ENCODE measurements around the gene TP53BP2. TPM values are rescaled to one million over a fixed set of nuclear protein-coding genes. Genes with fewer than 3 reads are reported as not detected.
"Not testable (repeated sequence)": the region's sequence is repeated elsewhere in the genome, so short reads cannot be mapped to it uniquely, and the experiment has no call there.

The TP53BP2 gene
- total and polyA plus RNA-seq, 11 donors, result 4.6 to 44.8 (median 22.3) TPM

GRCh38 chr1:223876590-223876989, 30.8 kb upstream of the TP53BP2 start:
- H3K36me3 ChIP-seq, result no peaks in the 10 kb centered on the region
- no peak for ATAC-seq
- intact Hi-C loops (cut with DNase I), result no loop called here

GRCh38 chr1:223873044-223873443, 27.3 kb upstream of the TP53BP2 start:
- TF ChIP-seq CTCF (IDR thresholded peaks at IDR 0.05) (no peak), POLR2A (IDR thresholded peaks at IDR 0.05) (no peak)
- H3K27ac ChIP-seq, result no peak overlapping the region
- peaks cover 0 to 3% (median 0%) of the 10 kb centered on the region in 12 donors for H3K9me3 ChIP-seq
- DNase-seq (no peak), ATAC-seq (no peak)
- H3K27me3 ChIP-seq, result no peaks in the 10 kb centered on the region
- no peaks in the 10 kb centered on the region for H3K4me1 ChIP-seq
- no peaks in the 10 kb centered on the region for H3K36me3 ChIP-seq
- intact Hi-C loops (cut with DNase I), result no loop called here
- 75 to 83% (median 81%) methylated on average over 5 of the region's 5 CpGs for WGBS, 4 donors
- H3K4me3 ChIP-seq, result no peak overlapping the region

More at GRCh38 chr1:223876590-223876989, 30.8 kb upstream of the TP53BP2 start:
- DNase-seq, result no peak
- no peak overlapping the region for H3K27ac ChIP-seq
- no peak overlapping the region for H3K4me3 ChIP-seq
- H3K27me3 ChIP-seq, result peaks cover 0 to 6% (median 0%) of the 10 kb centered on the region in 9 donors
- 65 to 85% (median 78%) methylated on average over 6 of the region's 6 CpGs for WGBS, 4 donors
- H3K4me1 ChIP-seq, result no peaks in the 10 kb centered on the region
- H3K9me3 ChIP-seq, result peaks cover 0 to 3% (median 0%) of the 10 kb centered on the region in 12 donors
- TF ChIP-seq POLR2A (IDR thresholded peaks at IDR 0.05), result no peak
- no peak for TF ChIP-seq CTCF (IDR thresholded peaks at IDR 0.05)

DNA sequence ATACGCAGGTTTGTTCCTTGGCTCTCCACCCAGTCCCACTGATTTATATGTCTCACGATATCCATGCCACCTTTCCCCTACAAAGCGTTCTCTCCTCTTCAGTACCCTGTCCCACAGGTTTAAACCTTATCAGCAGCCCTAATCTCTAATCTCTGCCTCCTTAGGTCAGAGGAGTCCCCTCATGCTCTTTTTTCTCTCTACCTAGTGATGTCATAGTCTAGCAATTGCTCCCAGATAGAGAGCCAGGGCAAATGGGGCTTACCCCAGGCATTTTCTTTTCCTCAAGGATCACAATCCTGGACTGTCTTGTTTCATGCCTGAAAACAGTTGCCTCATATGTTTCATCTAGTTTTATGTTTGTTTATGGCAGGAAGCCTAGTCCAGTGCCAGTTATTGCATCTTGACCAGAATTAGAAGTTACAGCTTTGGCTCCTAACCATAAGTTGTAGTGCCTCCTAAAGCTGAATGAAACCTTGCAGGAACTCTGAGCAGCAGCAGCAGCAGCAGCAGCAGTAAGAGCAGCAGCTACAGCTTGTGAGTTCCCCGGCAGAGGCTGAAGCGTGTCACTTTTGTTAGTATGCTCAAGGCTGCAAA, 26.7 kb upstream of the TP53BP2 start:
- no peak for TF ChIP-seq POLR2A (IDR thresholded peaks at IDR 0.05)
- no peak for TF ChIP-seq CTCF (IDR thresholded peaks at IDR 0.05)
- no peak for DNase-seq
- no peak overlapping the region for H3K27ac ChIP-seq
- intact Hi-C loops (cut with DNase I), result no loop called here
- peaks cover 0 to 3% (median 0%) of the 10 kb centered on the region in 12 donors for H3K9me3 ChIP-seq
- H3K27me3 ChIP-seq, result no peaks in the 10 kb centered on the region
- no peaks in the 10 kb centered on the region for H3K36me3 ChIP-seq
- ATAC-seq, result no peak
- 76 to 85% (median 81%) methylated on average over 5 of the region's 5 CpGs for WGBS, 4 donors
- H3K4me3 ChIP-seq, result no peak overlapping the region
- no peaks in the 10 kb centered on the region for H3K4me1 ChIP-seq

GRCh38 chr1:223870617-223871574, 25.1 kb upstream of the TP53BP2 start:
- intact Hi-C loops (cut with DNase I), result no loop called here
- Histone ChIP-seq H3K4me1 (no peaks in the 10 kb centered on the region), H3K9me3 (peaks cover 0 to 2% (median 0%) of the 10 kb centered on the region in 12 donors), H3K27me3 (no peaks in the 10 kb centered on the region), H3K36me3 (no peaks in the 10 kb centered on the region), H3K27ac (no peak overlapping the region), H3K4me3 (peak overlapping the region in 1 of 12 donors; percentile 15)
- WGBS, 4 donors, result 58 to 74% (median 60%) methylated on average over 9 to 14 of the region's 14 CpGs
- ATAC-seq (peak in 1 of 4 donors; percentile 52), DNase-seq (no peak)
- TF ChIP-seq POLR2A (IDR thresholded peaks at IDR 0.05), result no peak
- no peak for TF ChIP-seq CTCF (IDR thresholded peaks at IDR 0.05)

- H3K36me3 ChIP-seq; H3K27me3 ChIP-seq; ATAC-seq; H3K4me3 ChIP-seq; H3K9me3 ChIP-seq; intact Hi-C loops (cut with DNase I); H3K27ac ChIP-seq; H3K4me1 ChIP-seq; DNase-seq: not testable (repeated sequence)
- WGBS, 4 donors, result 92 to 97% (median 94%) methylated on average over 13 to 19 of the region's 19 CpGs
These were observed 19.0 kb upstream of the TP53BP2 start for GRCh38 chr1:223864599-223865368.
